Liver (tissue), 9 donors: ENCODE data around the gene RPP14. TPM values are rescaled to one million over a fixed set of nuclear protein-coding genes. Genes with fewer than 3 reads are reported as not detected.

ENCODE experiments used
- DNase-seq: peaks from one replicate; pipeline ENCODE4 v3.0.0-alpha.2; 2017; ENCODE audit warnings: low spot score
- H3K27ac ChIP-seq, 2 donors: one replicate each; pipeline ENCODE4 v1.7.0; 2013; ENCODE audit warnings: inconsistent platforms in 2 of 2, low read length in 2 of 2, control low read depth in 1 of 2, low read depth in 1 of 2, mild to moderate bottlenecking in 1 of 2
- H3K27me3 ChIP-seq, 4 donors: one replicate each; pipeline versions ENCODE4 v1.6.1 to v1.7.0; 2013; ENCODE audit warnings: low read length in 3 of 4, inconsistent platforms in 1 of 4, mild to moderate bottlenecking in 1 of 4, moderate library complexity in 1 of 4; ENCODE audit not compliant: control insufficient read depth in 4 of 4, insufficient read depth in 4 of 4
- H3K36me3 ChIP-seq, 4 donors: one replicate each; pipeline versions ENCODE4 v1.6.1 to v1.7.0; 2013; ENCODE audit warnings: low read length in 3 of 4, mild to moderate bottlenecking in 3 of 4, low read depth in 1 of 4, moderate library complexity in 1 of 4; ENCODE audit not compliant: control insufficient read depth in 4 of 4, insufficient read depth in 3 of 4
- H3K4me1 ChIP-seq, 4 donors: one replicate each; pipeline versions ENCODE4 v1.6.1 to v1.7.0; 2013; ENCODE audit warnings: low read length in 3 of 4, mild to moderate bottlenecking in 3 of 4, moderate library complexity in 1 of 4; ENCODE audit not compliant: control insufficient read depth in 4 of 4, insufficient read depth in 4 of 4
- H3K4me3 ChIP-seq, 3 donors: one replicate each; pipeline versions ENCODE4 v1.6.1 to v1.7.0; 2013; ENCODE audit warnings: low read length in 3 of 3, control low read depth in 1 of 3, low read depth in 1 of 3, mild to moderate bottlenecking in 1 of 3
- H3K9ac ChIP-seq, 2 donors: one replicate each; pipeline ENCODE4 v1.7.0; 2013; ENCODE audit warnings: low read length in 2 of 2, mild to moderate bottlenecking in 2 of 2, moderate library complexity in 2 of 2, control low read depth in 1 of 2, low read depth in 1 of 2
- H3K9me3 ChIP-seq, 4 donors: one replicate each; pipeline versions ENCODE4 v1.6.1 to v1.7.0; 2013; ENCODE audit warnings: low read length in 3 of 4; ENCODE audit not compliant: control insufficient read depth in 4 of 4
- EGR1 ChIP-seq, 2 donors: IDR thresholded peaks; 2 replicates each; pipeline ENCODE4 v1.6.1; 2016 to 2018; ENCODE audit warnings: antibody characterized with exemption in 2 of 2, low read depth in 2 of 2
- FOXA1 ChIP-seq: IDR thresholded peaks from 2 replicates; pipeline ENCODE4 v1.6.1; 2016; ENCODE audit warnings: antibody characterized with exemption
- GABPA ChIP-seq, 2 donors: IDR thresholded peaks in 1 of 2; conservative IDR thresholded peaks in 1 of 2; 2 replicates each; pipeline ENCODE4 v1.6.1; 2016; ENCODE audit warnings: antibody characterized with exemption in 2 of 2, mild to moderate bottlenecking in 1 of 2, moderate library complexity in 1 of 2
- HNF4A ChIP-seq, 2 donors: conservative IDR thresholded peaks; 2 replicates each; pipeline ENCODE4 v1.6.1; 2016; ENCODE audit warnings: antibody characterized with exemption in 2 of 2, mild to moderate bottlenecking in 2 of 2
- HNF4G ChIP-seq: IDR thresholded peaks from 2 replicates; pipeline ENCODE4 v1.6.1; 2016; ENCODE audit warnings: antibody characterized with exemption
- NR2F2 ChIP-seq: IDR thresholded peaks from 2 replicates; pipeline ENCODE4 v1.6.1; 2016; ENCODE audit warnings: antibody characterized with exemption
- RAD21 ChIP-seq, 2 donors: IDR thresholded peaks; 2 replicates each; pipeline ENCODE4 v1.6.1; 2016; ENCODE audit warnings: antibody characterized with exemption in 2 of 2, mild to moderate bottlenecking in 2 of 2
- RXRA ChIP-seq, 2 donors: IDR thresholded peaks; 2 replicates each; pipeline ENCODE4 v1.6.1; 2017 to 2018; ENCODE audit warnings: antibody characterized with exemption in 2 of 2, mild to moderate bottlenecking in 1 of 2
- SP1 ChIP-seq: IDR thresholded peaks from 2 replicates; pipeline ENCODE4 v1.6.1; 2018; ENCODE audit warnings: antibody characterized with exemption, mild to moderate bottlenecking
- TAF1 ChIP-seq: conservative IDR thresholded peaks from 2 replicates; pipeline ENCODE4 v1.6.1; 2016; ENCODE audit warnings: antibody characterized with exemption, mild to moderate bottlenecking
- ZBTB33 ChIP-seq: IDR thresholded peaks from 2 replicates; pipeline ENCODE4 v1.6.1; 2016; ENCODE audit warnings: antibody characterized with exemption
- WGBS: extraction: QIAGEN DNeasy Blood & Tissue Kit; methylation state at CpG from one replicate; pipeline ENCODE4 v1.1.7; 2013; 5-methylcytosine and 5-hydroxymethylcytosine counted together
- polyA plus RNA-seq, 2 donors: library from polyadenylated mRNA; stranded (reverse) in 1 of 2; unstranded in 1 of 2; fragments of 200-250 nt in 1 of 2; fragments of >200 nt in 1 of 2; fragmentation: Nextera tagmentation in 1 of 2; extraction: Ambion mirVana in 1 of 2; gene quantifications; one replicate each; pipeline versions ENCODE4 v1.2.1 to v1.2.3, GENCODE V29; 2013 to 2015
- total RNA-seq, 2 donors: library from RNA; depleted of rRNA; stranded (reverse); fragments of >200 nt; gene quantifications; one replicate each; pipeline ENCODE4 v1.2.3, GENCODE V29; 2014
- TF ChIP-seq, protein P1 (sequence below): fragments of 150-350 bp; IDR thresholded peaks from 2 replicates; pipeline ENCODE4 v1.5.1; 2017; ENCODE audit warnings: improper control_type of control experiment, low read depth, low read length; ENCODE audit not compliant: missing input control
- TF ChIP-seq, protein P2 (sequence below): IDR thresholded peaks from 2 replicates; pipeline ENCODE4 v1.6.1; 2016; ENCODE audit warnings: antibody characterized with exemption
- TF ChIP-seq, protein P3 (sequence below): IDR thresholded peaks from 2 replicates; pipeline ENCODE4 v1.6.1; 2016; ENCODE audit warnings: antibody characterized with exemption, mild to moderate bottlenecking
- donor health status: healthy.
- donor health status: healthy.
- donor health status: healthy.
- donor health status: healthy.
- donor health status: healthy.

The RPP14 gene
- total and polyA plus RNA-seq, 4 donors, result 7.4 to 13.7 (median 10.1) TPM

DNA sequence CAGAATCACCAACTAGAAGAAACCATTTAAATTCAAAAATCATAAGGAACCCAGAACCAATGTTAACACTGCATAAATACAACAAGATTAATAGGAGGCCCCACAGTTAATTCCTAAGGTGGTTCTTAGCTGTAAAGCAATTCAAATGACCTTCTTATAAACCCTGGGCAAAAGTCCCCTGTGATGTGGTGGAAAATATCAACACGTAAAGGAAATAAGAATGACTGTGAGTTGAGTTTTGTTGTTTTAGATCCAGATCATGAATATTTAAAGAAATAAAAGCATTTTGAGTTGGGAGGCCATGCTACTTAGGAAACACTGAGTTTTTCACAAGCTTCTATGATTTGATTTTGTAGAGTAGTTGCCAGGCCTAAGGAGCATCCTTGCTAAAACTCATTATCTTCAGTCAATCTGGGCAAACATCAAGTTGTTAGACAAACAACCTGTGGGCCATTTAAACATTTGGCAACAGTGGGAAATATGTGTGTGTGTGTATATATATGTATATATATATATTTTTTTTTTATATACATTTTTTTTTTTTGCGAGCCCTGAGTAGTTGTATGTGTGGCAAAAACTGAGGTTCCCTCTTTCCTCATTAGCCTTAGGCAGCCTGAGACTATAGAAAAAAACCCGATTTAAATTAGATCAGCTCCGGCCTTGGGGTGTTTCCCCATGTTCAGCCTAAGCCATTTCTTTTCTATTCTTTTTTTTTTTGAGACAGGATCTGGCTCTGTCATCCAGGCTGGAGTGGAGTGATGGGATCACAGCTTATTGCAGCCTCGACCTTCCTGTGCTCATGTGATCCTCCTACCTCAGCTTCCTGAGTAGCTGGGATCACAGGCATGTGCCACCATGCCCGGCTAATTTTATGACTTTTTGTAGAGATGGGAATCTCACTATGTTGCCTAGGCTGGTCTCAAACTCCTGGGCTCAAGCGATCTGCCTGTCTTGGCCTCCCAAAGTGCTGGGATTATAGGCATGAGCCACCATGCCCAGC lies 18.6 kb downstream of the RPP14 start:
- peaks cover 2 to 19% (median 14%) of the 10 kb centered on the region in 4 donors for H3K4me1 ChIP-seq
- DNase-seq, result no peak
- 88% methylated on average over 7 of the region's 7 CpGs for WGBS
- H3K9me3 ChIP-seq, result no peaks in the 10 kb centered on the region
- H3K4me3 ChIP-seq, result no peak overlapping the region
- peak overlapping the region; percentile 4 to 32 for H3K27ac ChIP-seq
- H3K36me3 ChIP-seq, result peaks cover 0 to 3% (median 0%) of the 10 kb centered on the region in 4 donors
- H3K27me3 ChIP-seq, result no peaks in the 10 kb centered on the region
- TF ChIP-seq EGR1 (IDR thresholded peaks at IDR 0.05; ENCODE audit: low read depth in 2 of 2) (no peak), SP1 (no peak), ZBTB33 (no peak), RAD21 (IDR thresholded peaks at IDR 0.05) (no peak), RXRA (IDR thresholded peaks at IDR 0.05) (no peak), NR2F2 (no peak), HNF4A (conservative IDR thresholded peaks at IDR 0.05) (no peak), FOXA1 (no peak), TAF1 (no peak), HNF4G (no peak), GABPA (IDR thresholded peaks at IDR 0.05 in 1 of 2, conservative IDR thresholded peaks at IDR 0.05 in 1 of 2) (no peak)
- TF ChIP-seq, protein P1, sequence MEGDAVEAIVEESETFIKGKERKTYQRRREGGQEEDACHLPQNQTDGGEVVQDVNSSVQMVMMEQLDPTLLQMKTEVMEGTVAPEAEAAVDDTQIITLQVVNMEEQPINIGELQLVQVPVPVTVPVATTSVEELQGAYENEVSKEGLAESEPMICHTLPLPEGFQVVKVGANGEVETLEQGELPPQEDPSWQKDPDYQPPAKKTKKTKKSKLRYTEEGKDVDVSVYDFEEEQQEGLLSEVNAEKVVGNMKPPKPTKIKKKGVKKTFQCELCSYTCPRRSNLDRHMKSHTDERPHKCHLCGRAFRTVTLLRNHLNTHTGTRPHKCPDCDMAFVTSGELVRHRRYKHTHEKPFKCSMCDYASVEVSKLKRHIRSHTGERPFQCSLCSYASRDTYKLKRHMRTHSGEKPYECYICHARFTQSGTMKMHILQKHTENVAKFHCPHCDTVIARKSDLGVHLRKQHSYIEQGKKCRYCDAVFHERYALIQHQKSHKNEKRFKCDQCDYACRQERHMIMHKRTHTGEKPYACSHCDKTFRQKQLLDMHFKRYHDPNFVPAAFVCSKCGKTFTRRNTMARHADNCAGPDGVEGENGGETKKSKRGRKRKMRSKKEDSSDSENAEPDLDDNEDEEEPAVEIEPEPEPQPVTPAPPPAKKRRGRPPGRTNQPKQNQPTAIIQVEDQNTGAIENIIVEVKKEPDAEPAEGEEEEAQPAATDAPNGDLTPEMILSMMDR, result no peak
- TF ChIP-seq, protein P2, sequence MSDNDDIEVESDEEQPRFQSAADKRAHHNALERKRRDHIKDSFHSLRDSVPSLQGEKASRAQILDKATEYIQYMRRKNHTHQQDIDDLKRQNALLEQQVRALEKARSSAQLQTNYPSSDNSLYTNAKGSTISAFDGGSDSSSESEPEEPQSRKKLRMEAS, result no peak
- TF ChIP-seq, protein P3, sequence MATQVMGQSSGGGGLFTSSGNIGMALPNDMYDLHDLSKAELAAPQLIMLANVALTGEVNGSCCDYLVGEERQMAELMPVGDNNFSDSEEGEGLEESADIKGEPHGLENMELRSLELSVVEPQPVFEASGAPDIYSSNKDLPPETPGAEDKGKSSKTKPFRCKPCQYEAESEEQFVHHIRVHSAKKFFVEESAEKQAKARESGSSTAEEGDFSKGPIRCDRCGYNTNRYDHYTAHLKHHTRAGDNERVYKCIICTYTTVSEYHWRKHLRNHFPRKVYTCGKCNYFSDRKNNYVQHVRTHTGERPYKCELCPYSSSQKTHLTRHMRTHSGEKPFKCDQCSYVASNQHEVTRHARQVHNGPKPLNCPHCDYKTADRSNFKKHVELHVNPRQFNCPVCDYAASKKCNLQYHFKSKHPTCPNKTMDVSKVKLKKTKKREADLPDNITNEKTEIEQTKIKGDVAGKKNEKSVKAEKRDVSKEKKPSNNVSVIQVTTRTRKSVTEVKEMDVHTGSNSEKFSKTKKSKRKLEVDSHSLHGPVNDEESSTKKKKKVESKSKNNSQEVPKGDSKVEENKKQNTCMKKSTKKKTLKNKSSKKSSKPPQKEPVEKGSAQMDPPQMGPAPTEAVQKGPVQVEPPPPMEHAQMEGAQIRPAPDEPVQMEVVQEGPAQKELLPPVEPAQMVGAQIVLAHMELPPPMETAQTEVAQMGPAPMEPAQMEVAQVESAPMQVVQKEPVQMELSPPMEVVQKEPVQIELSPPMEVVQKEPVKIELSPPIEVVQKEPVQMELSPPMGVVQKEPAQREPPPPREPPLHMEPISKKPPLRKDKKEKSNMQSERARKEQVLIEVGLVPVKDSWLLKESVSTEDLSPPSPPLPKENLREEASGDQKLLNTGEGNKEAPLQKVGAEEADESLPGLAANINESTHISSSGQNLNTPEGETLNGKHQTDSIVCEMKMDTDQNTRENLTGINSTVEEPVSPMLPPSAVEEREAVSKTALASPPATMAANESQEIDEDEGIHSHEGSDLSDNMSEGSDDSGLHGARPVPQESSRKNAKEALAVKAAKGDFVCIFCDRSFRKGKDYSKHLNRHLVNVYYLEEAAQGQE, result no peak
- H3K9ac ChIP-seq, result no peak overlapping the region
